IMR-90 (cell line): ENCODE results near the gene BACH1.

ENCODE experiments used
- BHLHE40 ChIP-seq: fragments of 150-350 bp; IDR thresholded peaks from 2 replicates; pipeline ENCODE4 v1.6.1; 2016; ENCODE audit warnings: mild to moderate bottlenecking, low read depth, low read length
- CEBPB ChIP-seq: IDR thresholded peaks from 2 replicates; pipeline ENCODE4 v1.6.1; 2012; ENCODE audit warnings: low read depth, low read length, improper control_type of control experiment
- FOS ChIP-seq: fragments of 150-350 bp; IDR thresholded peaks from 2 replicates; pipeline ENCODE4 v1.6.1; 2016; ENCODE audit warnings: low read depth, low read length
- MAZ ChIP-seq: IDR thresholded peaks from 2 replicates; pipeline ENCODE4 v1.6.1; 2012; ENCODE audit warnings: low read depth, mild to moderate bottlenecking, low read length, improper control_type of control experiment, moderate library complexity, borderline replicate concordance
- MXI1 ChIP-seq: IDR thresholded peaks from 2 replicates; pipeline ENCODE4 v1.6.1; 2012; ENCODE audit warnings: low read depth, mild to moderate bottlenecking, low read length, moderate library complexity, borderline replicate concordance
- POLR2A ChIP-seq: IDR thresholded peaks from 2 replicates; pipeline ENCODE4 v1.6.1; 2012; ENCODE audit warnings: mild to moderate bottlenecking, low read depth, low read length
- RAD21 ChIP-seq: IDR thresholded peaks from 2 replicates; pipeline ENCODE4 v1.6.1; 2012; ENCODE audit warnings: low read length, improper control_type of control experiment
- RCOR1 ChIP-seq: IDR thresholded peaks from 2 replicates; pipeline ENCODE4 v1.6.1; 2012; ENCODE audit warnings: mild to moderate bottlenecking, low read length, improper control_type of control experiment; ENCODE audit not compliant: insufficient replicate concordance
- RFX5 ChIP-seq: IDR thresholded peaks from 2 replicates; pipeline ENCODE4 v1.8.0; 2012; ENCODE audit warnings: low read depth, mild to moderate bottlenecking, low read length, moderate library complexity
- SMC3 ChIP-seq: fragments of 150-350 bp; IDR thresholded peaks from 2 replicates; pipeline ENCODE4 v1.6.1; 2016; ENCODE audit warnings: low read depth, mild to moderate bottlenecking, antibody characterized with exemption, low read length, moderate library complexity
- TF ChIP-seq, protein P1 (sequence below): conservative IDR thresholded peaks from 2 replicates; pipeline ENCODE4 v1.5.1; 2012; ENCODE audit warnings: mild to moderate bottlenecking, low read depth, low read length, improper control_type of control experiment
- TF ChIP-seq, protein P2 (sequence below): fragments of 150-350 bp; IDR thresholded peaks from 2 replicates; pipeline ENCODE4 v1.6.1; 2016; ENCODE audit warnings: low read depth, mild to moderate bottlenecking, low read length, moderate library complexity, borderline replicate concordance
- TF ChIP-seq, protein P3 (sequence below): fragments of 150-350 bp; IDR thresholded peaks from 2 replicates; pipeline ENCODE4 v1.6.1; 2017; ENCODE audit warnings: mild to moderate bottlenecking, antibody characterized with exemption, low read length, low read depth

DNA sequence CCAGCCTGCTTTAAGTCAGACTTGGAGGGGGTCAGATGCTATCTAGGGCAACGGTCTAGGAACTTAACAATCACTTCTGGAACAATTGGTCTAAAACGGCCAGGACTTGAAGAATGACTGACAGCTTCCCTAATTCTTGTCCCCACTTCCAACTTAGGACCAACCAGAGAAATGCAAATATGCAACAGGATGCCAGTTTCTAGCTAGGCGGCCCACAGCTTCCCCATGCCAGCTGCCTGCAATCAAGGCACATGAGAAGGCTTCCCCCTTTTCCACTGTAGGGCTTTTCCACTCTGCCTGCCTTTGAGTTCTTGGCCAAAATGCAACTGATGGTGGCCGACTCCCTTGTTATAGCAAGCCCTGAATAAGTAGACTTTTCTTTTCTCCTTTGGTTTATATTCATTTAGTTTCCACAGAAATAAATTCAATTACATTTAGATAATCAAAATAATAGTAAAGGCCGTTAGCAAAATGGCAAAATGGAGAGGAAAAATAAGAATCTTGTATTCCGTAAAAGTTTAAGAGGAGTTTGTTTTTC is 80.9 kb downstream of the BACH1 start:
- TF ChIP-seq, protein P1, sequence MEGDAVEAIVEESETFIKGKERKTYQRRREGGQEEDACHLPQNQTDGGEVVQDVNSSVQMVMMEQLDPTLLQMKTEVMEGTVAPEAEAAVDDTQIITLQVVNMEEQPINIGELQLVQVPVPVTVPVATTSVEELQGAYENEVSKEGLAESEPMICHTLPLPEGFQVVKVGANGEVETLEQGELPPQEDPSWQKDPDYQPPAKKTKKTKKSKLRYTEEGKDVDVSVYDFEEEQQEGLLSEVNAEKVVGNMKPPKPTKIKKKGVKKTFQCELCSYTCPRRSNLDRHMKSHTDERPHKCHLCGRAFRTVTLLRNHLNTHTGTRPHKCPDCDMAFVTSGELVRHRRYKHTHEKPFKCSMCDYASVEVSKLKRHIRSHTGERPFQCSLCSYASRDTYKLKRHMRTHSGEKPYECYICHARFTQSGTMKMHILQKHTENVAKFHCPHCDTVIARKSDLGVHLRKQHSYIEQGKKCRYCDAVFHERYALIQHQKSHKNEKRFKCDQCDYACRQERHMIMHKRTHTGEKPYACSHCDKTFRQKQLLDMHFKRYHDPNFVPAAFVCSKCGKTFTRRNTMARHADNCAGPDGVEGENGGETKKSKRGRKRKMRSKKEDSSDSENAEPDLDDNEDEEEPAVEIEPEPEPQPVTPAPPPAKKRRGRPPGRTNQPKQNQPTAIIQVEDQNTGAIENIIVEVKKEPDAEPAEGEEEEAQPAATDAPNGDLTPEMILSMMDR = no peak
- no peak for TF ChIP-seq POLR2A
- TF ChIP-seq BHLHE40 = no peak
- TF ChIP-seq SMC3 = no peak
- TF ChIP-seq, protein P2, sequence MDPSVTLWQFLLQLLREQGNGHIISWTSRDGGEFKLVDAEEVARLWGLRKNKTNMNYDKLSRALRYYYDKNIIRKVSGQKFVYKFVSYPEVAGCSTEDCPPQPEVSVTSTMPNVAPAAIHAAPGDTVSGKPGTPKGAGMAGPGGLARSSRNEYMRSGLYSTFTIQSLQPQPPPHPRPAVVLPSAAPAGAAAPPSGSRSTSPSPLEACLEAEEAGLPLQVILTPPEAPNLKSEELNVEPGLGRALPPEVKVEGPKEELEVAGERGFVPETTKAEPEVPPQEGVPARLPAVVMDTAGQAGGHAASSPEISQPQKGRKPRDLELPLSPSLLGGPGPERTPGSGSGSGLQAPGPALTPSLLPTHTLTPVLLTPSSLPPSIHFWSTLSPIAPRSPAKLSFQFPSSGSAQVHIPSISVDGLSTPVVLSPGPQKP = no peak
- no peak for TF ChIP-seq CEBPB
- no peak for TF ChIP-seq MXI1
- TF ChIP-seq FOS = no peak
- no peak for TF ChIP-seq RCOR1
- no peak for TF ChIP-seq RFX5
- no peak for TF ChIP-seq RAD21
- TF ChIP-seq, protein P3, sequence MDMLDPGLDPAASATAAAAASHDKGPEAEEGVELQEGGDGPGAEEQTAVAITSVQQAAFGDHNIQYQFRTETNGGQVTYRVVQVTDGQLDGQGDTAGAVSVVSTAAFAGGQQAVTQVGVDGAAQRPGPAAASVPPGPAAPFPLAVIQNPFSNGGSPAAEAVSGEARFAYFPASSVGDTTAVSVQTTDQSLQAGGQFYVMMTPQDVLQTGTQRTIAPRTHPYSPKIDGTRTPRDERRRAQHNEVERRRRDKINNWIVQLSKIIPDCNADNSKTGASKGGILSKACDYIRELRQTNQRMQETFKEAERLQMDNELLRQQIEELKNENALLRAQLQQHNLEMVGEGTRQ = no peak
- no peak for TF ChIP-seq MAZ
